HEK293 (cell line): ENCODE measurements around the gene IRAK2.

Experiments used
- RBAK ChIP-seq: fragments of 450-650 bp; formaldehyde crosslinking; IDR thresholded peaks from 2 replicates; pipeline ENCODE4 v1.5.1; 2016; ENCODE audit warnings: missing biosample characterization, missing genetic modification characterization
- TCF7L2 ChIP-seq: IDR thresholded peaks from 2 replicates; pipeline ENCODE4 v1.6.1; 2011; ENCODE audit warnings: low read depth, mild to moderate bottlenecking, inconsistent platforms, low read length, moderate library complexity, borderline replicate concordance
- ZNF549 ChIP-seq: fragments of 450-650 bp; IDR thresholded peaks from 2 replicates; pipeline ENCODE4 v1.5.1; 2018; ENCODE audit warnings: missing biosample characterization, missing genetic modification characterization, mild to moderate bottlenecking, inconsistent platforms, moderate library complexity
- TF ChIP-seq, protein P1 (sequence below): fragments of 450-650 bp; formaldehyde crosslinking; IDR thresholded peaks from 2 replicates; pipeline ENCODE4 v1.5.1; 2016; ENCODE audit warnings: missing biosample characterization, missing genetic modification characterization
- TF ChIP-seq, protein P2 (sequence below): fragments of 450-650 bp; formaldehyde crosslinking; IDR thresholded peaks from 2 replicates; pipeline ENCODE4; 2016; ENCODE audit warnings: missing biosample characterization, missing genetic modification characterization

DNA sequence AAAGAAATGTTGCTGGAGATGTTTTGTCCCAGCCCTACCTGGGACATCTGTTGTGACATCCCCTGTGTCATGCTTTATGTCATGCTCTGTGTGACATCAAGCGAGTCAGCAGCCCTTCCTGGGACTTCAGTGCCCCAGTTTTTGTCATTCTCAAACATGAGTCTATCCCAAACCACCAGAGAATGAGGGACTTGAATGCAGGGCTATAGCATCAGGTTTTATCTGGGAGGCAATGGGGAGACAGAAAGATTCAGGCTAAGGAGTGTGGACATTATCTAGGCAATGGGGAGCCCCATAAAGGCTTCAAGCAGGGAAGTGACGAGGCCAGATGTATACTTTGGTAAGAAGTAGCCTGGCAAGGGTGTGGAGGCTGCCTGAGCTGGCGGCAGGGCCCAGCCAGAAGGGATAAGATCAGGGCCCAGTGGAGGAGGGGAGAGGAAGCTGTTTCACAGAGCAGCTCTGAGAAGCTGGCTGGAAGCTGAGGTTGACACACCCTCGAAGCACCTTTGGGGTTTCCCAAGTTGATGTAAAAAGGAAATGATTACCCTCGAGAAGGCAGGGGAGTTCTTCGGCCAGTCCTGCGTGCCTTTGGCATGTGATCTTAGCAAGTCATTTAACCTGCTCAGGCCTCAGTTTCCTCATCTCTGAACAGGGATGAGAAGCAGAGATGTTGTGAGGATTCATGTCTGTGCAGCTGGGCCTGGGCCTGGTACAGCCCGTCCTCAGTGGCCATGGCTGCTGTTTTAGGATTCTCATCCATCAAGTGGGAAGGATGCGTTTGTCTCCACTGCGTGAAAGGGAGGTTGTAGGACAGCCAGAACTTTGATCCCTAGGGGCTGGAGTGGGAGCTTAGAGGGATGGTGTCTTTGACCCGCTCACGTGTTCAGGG lies 34.3 kb downstream of the IRAK2 start:
- TF ChIP-seq, protein P1, sequence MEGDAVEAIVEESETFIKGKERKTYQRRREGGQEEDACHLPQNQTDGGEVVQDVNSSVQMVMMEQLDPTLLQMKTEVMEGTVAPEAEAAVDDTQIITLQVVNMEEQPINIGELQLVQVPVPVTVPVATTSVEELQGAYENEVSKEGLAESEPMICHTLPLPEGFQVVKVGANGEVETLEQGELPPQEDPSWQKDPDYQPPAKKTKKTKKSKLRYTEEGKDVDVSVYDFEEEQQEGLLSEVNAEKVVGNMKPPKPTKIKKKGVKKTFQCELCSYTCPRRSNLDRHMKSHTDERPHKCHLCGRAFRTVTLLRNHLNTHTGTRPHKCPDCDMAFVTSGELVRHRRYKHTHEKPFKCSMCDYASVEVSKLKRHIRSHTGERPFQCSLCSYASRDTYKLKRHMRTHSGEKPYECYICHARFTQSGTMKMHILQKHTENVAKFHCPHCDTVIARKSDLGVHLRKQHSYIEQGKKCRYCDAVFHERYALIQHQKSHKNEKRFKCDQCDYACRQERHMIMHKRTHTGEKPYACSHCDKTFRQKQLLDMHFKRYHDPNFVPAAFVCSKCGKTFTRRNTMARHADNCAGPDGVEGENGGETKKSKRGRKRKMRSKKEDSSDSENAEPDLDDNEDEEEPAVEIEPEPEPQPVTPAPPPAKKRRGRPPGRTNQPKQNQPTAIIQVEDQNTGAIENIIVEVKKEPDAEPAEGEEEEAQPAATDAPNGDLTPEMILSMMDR (tag by site-specific recombination): no peak
- TF ChIP-seq, protein P2, sequence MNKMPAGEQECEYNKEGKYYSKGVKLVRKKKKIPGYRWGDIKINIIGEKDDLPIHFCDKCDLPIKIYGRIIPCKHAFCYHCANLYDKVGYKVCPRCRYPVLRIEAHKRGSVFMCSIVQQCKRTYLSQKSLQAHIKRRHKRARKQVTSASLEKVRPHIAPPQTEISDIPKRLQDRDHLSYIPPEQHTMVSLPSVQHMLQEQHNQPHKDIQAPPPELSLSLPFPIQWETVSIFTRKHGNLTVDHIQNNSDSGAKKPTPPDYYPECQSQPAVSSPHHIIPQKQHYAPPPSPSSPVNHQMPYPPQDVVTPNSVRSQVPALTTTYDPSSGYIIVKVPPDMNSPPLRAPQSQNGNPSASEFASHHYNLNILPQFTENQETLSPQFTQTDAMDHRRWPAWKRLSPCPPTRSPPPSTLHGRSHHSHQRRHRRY (tag by site-specific recombination): no peak
- TF ChIP-seq TCF7L2 (no peak), ZNF549 (tag by site-specific recombination) (no peak), RBAK (no peak)
